ENCODE data around the gene IRX2.

The IRX2 gene

GRCh38 chr5:2753452-2754420 lies 2.3 kb upstream of the IRX2 start:
- Histone ChIP-seq H3K27ac (ENCODE audit: low read depth, low read length) (no peak overlapping the region), H3K4me1 (ENCODE audit: control insufficient read depth, insufficient read depth, low read length) (no peaks in the 10 kb centered on the region), H3K27me3 (ENCODE audit: control insufficient read depth, insufficient read depth, low read length) (peaks cover 46% of the 10 kb centered on the region), H3K36me3 (ENCODE audit: control insufficient read depth, insufficient read depth, low read length) (no peaks in the 10 kb centered on the region), H3K9ac (ENCODE audit: low read length) (no peak overlapping the region), H3K4me3 (ENCODE audit: low read length) (no peak overlapping the region)

GRCh38 chr5:2752821-2753439 lies 1.5 kb upstream of the IRX2 start:
- no peaks in the 10 kb centered on the region for H3K4me1 ChIP-seq (ENCODE audit: control insufficient read depth, insufficient read depth, low read length)
- H3K27me3 ChIP-seq (ENCODE audit: control insufficient read depth, insufficient read depth, low read length), result peaks cover 43% of the 10 kb centered on the region
- H3K27ac ChIP-seq (ENCODE audit: low read depth, low read length), result no peak overlapping the region
- H3K4me3 ChIP-seq (ENCODE audit: low read length), result no peak overlapping the region
- H3K9ac ChIP-seq (ENCODE audit: low read length), result no peak overlapping the region
- H3K36me3 ChIP-seq (ENCODE audit: control insufficient read depth, insufficient read depth, low read length), result no peaks in the 10 kb centered on the region

- H3K27ac ChIP-seq (ENCODE audit: low read depth, low read length), result no peak overlapping the region
- peaks cover 39% of the 10 kb centered on the region for H3K27me3 ChIP-seq (ENCODE audit: control insufficient read depth, insufficient read depth, low read length)
These were observed 763 bp upstream of the IRX2 start for GRCh38 chr5:2752059-2752820.

DNA sequence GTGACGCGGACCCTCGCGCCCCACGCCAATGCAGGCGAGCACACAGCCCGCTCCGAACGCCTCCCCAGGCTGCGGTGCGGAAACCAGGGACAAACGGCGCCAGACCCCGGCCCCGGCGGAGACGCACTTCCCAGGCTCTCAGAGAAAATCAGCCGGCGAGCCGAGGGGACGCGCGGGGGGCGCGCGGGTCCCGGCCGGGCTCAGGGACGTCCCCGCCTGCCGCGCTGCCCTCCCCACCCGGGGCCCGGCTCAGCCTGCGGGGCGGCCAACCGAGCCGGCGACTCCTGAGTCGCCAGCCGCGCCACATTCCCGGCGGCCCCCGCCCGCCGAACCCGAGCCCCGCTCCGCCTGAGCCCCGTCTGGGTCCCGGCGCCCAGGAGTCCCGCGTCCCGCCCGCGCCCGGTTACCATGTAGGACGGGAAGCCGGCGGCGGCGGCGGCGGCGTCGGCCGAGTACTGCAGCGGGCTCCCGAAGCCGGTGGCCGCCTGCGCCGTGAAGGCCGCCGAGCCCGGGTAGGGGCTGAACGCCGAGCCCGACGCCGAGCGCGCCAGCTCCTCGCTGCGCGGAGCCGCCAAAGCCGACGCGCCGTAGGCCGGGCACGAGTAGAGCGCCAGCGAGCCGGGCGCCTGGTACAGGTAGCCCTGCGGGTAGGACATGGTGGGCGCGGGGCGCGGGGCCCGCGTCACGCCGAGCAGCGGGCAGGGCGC lies 566 bp downstream of the IRX2 start:
- no peak overlapping the region for H3K9ac ChIP-seq (ENCODE audit: low read length)
- H3K27ac ChIP-seq (ENCODE audit: low read depth, low read length), result no peak overlapping the region
- no peak overlapping the region for H3K4me3 ChIP-seq (ENCODE audit: low read length)
- H3K27me3 ChIP-seq (ENCODE audit: control insufficient read depth, insufficient read depth, low read length), result peaks cover 33% of the 10 kb centered on the region
- no peaks in the 10 kb centered on the region for H3K36me3 ChIP-seq (ENCODE audit: control insufficient read depth, insufficient read depth, low read length)
- H3K4me1 ChIP-seq (ENCODE audit: control insufficient read depth, insufficient read depth, low read length), result no peaks in the 10 kb centered on the region

More at GRCh38 chr5:2752059-2752820, 763 bp upstream of the IRX2 start:
- peak overlapping the region; percentile 15 for H3K4me3 ChIP-seq (ENCODE audit: low read length)
- H3K4me1 ChIP-seq (ENCODE audit: control insufficient read depth, insufficient read depth, low read length), result no peaks in the 10 kb centered on the region
- H3K9ac ChIP-seq (ENCODE audit: low read length), result no peak overlapping the region
- no peaks in the 10 kb centered on the region for H3K36me3 ChIP-seq (ENCODE audit: control insufficient read depth, insufficient read depth, low read length)

GRCh38 chr5:2750026-2750757 lies 1.3 kb downstream of the IRX2 start:
- Histone ChIP-seq H3K27ac (ENCODE audit: low read depth, low read length) (no peak overlapping the region), H3K36me3 (ENCODE audit: control insufficient read depth, insufficient read depth, low read length) (no peaks in the 10 kb centered on the region), H3K4me1 (ENCODE audit: control insufficient read depth, insufficient read depth, low read length) (no peaks in the 10 kb centered on the region), H3K9ac (ENCODE audit: low read length) (no peak overlapping the region), H3K4me3 (ENCODE audit: low read length) (no peak overlapping the region), H3K27me3 (ENCODE audit: control insufficient read depth, insufficient read depth, low read length) (peaks cover 28% of the 10 kb centered on the region)

- no peaks in the 10 kb centered on the region for H3K36me3 ChIP-seq (ENCODE audit: control insufficient read depth, insufficient read depth, low read length)
- H3K27me3 ChIP-seq (ENCODE audit: control insufficient read depth, insufficient read depth, low read length), result peaks cover 26% of the 10 kb centered on the region
- H3K27ac ChIP-seq (ENCODE audit: low read depth, low read length), result no peak overlapping the region
- H3K9ac ChIP-seq (ENCODE audit: low read length), result no peak overlapping the region
- no peak overlapping the region for H3K4me3 ChIP-seq (ENCODE audit: low read length)
- no peaks in the 10 kb centered on the region for H3K4me1 ChIP-seq (ENCODE audit: control insufficient read depth, insufficient read depth, low read length)
These were observed 1.9 kb downstream of the IRX2 start for GRCh38 chr5:2749514-2750025.

GRCh38 chr5:2748861-2749513 lies 2.5 kb downstream of the IRX2 start:
- no peak overlapping the region for H3K9ac ChIP-seq (ENCODE audit: low read length)
- no peaks in the 10 kb centered on the region for H3K4me1 ChIP-seq (ENCODE audit: control insufficient read depth, insufficient read depth, low read length)
- no peak overlapping the region for H3K27ac ChIP-seq (ENCODE audit: low read depth, low read length)
- peaks cover 24% of the 10 kb centered on the region for H3K27me3 ChIP-seq (ENCODE audit: control insufficient read depth, insufficient read depth, low read length)
- no peaks in the 10 kb centered on the region for H3K36me3 ChIP-seq (ENCODE audit: control insufficient read depth, insufficient read depth, low read length)
- H3K4me3 ChIP-seq (ENCODE audit: low read length), result no peak overlapping the region

- Histone ChIP-seq H3K4me3 (ENCODE audit: low read length) (no peak overlapping the region), H3K36me3 (ENCODE audit: control insufficient read depth, insufficient read depth, low read length) (no peaks in the 10 kb centered on the region), H3K27ac (ENCODE audit: low read depth, low read length) (no peak overlapping the region), H3K27me3 (ENCODE audit: control insufficient read depth, insufficient read depth, low read length) (peaks cover 21% of the 10 kb centered on the region), H3K4me1 (ENCODE audit: control insufficient read depth, insufficient read depth, low read length) (no peaks in the 10 kb centered on the region), H3K9ac (ENCODE audit: low read length) (no peak overlapping the region)
These were observed 3.2 kb downstream of the IRX2 start for GRCh38 chr5:2748179-2748860.

GRCh38 chr5:2747363-2748162 lies 3.9 kb downstream of the IRX2 start:
- Histone ChIP-seq H3K36me3 (ENCODE audit: control insufficient read depth, insufficient read depth, low read length) (no peaks in the 10 kb centered on the region), H3K27ac (ENCODE audit: low read depth, low read length) (no peak overlapping the region), H3K9ac (ENCODE audit: low read length) (no peak overlapping the region), H3K4me3 (ENCODE audit: low read length) (no peak overlapping the region), H3K27me3 (ENCODE audit: control insufficient read depth, insufficient read depth, low read length) (peaks cover 16% of the 10 kb centered on the region), H3K4me1 (ENCODE audit: control insufficient read depth, insufficient read depth, low read length) (no peaks in the 10 kb centered on the region)

DNA sequence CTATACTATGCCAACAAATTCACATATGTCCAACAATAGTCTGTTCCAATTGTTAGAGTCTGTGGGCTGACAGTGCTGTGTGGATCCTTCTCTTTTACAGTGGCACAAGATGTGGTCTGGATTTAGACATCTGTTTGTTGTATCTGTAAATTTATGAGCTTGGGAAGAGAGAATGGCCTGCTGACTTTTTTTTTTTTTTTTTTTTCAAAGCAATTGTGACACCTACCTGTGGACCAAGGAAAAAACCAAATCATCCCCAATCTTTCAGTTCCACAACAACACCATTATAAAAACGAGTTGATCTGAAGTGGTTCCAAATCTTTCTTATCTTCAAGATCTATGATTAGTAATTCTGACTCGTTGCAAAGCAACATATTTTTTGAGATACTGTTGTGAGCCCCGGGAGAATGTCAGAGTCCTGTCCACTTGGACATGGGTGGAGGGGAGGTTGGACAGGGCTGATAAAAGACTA lies 4.9 kb downstream of the IRX2 start:
- no peaks in the 10 kb centered on the region for H3K4me1 ChIP-seq (ENCODE audit: control insufficient read depth, insufficient read depth, low read length)
- H3K36me3 ChIP-seq (ENCODE audit: control insufficient read depth, insufficient read depth, low read length), result no peaks in the 10 kb centered on the region
- peaks cover 15% of the 10 kb centered on the region for H3K27me3 ChIP-seq (ENCODE audit: control insufficient read depth, insufficient read depth, low read length)
- H3K9ac ChIP-seq (ENCODE audit: low read length), result no peak overlapping the region
- H3K4me3 ChIP-seq (ENCODE audit: low read length), result no peak overlapping the region
- H3K27ac ChIP-seq (ENCODE audit: low read depth, low read length), result no peak overlapping the region
